HepG2 (cell line): ENCODE measurements around the gene CDYL.

Source experiments
- EED ChIP-seq: sonication (generic); formaldehyde crosslinking; IDR thresholded peaks from 2 replicates; pipeline ENCODE4 v1.5.0; 2020; ENCODE audit warnings: mild to moderate bottlenecking, missing genetic modification reagents
- MAX ChIP-seq: IDR thresholded peaks from 2 replicates; pipeline ENCODE4 v1.6.1; 2012; ENCODE audit warnings: inconsistent platforms
- ZKSCAN1 ChIP-seq: fragments of 150-350 bp; IDR thresholded peaks from 2 replicates; pipeline ENCODE4 v1.6.1; 2014; ENCODE audit warnings: low read length

- TF ChIP-seq EED (CRISPR knock-in tag) (no peak), MAX (no peak), ZKSCAN1 (no peak)
Measured at GRCh38 chr6:4971851-4972250, 195.6 kb downstream of the CDYL start.
